ENCODE results near the gene CCSER1. TPM values are rescaled to one million over a fixed set of nuclear protein-coding genes. Genes with fewer than 3 reads are reported as not detected.

CCSER1 gene
- total and polyA plus RNA-seq, 2 of the 8 experiments (the other 6 are each of a cell fraction or from before 2014, with no cell fraction given) = 0.26 to 0.84 TPM

GRCh38 chr4:90946945-90947344 is 819.8 kb downstream of the CCSER1 start:
- H3K14ac ChIP-seq (ENCODE audit: insufficient read length) = no peak overlapping the region
- no peak overlapping the region for H3K4me2 ChIP-seq (ENCODE audit: insufficient read depth in 1 of 2, low read depth in 2 of 2, low read length in 2 of 2)
- DNase-seq (ENCODE audit: low read depth in 1 of 2, low spot score in 2 of 2) = no peak
- POLR2A ChIA-PET (ENCODE audit: partially characterized antibody) = no interaction called here
- H2BK5ac ChIP-seq (ENCODE audit: low read depth, low read length) = no peak overlapping the region
- no peak overlapping the region for H3K23ac ChIP-seq (ENCODE audit: insufficient read length)
- no peak overlapping the region for H2BK15ac ChIP-seq (ENCODE audit: low read length)
- H2AK5ac ChIP-seq (ENCODE audit: low read depth, low read length) = no peak overlapping the region
- no peak overlapping the region for H4K8ac ChIP-seq (ENCODE audit: extremely low read depth, insufficient read depth, low read length)
- H3K4ac ChIP-seq (replicated peaks; ENCODE audit: insufficient read length, low read depth, low read length) = no peak overlapping the region
- no peaks in the 10 kb centered on the region for H3K23me2 ChIP-seq (ENCODE audit: low read depth, low read length)
- H2BK12ac ChIP-seq (ENCODE audit: low read depth, low read length) = no peak overlapping the region
- H3K27me3 ChIP-seq (replicated peaks in 1 of 4; ENCODE audit: control insufficient read depth in 3 of 4, extremely low read depth in 1 of 4, insufficient read depth in 3 of 4, low read length in 3 of 4) = no peaks in the 10 kb centered on the region
- H3K9ac ChIP-seq (replicated peaks in 1 of 4; ENCODE audit: extremely low read depth in 1 of 4, low read depth in 3 of 4, low read length in 3 of 4) = no peak overlapping the region
- 90% methylated on average over 3 of the region's 3 CpGs; no CpG with 5 or more reads in 1 of the 2 experiments for whole genome bisulfite sequencing, 2 experiments (ENCODE audit: extremely low coverage in 1 of 2, insufficient coverage in 1 of 2, insufficient read length in 1 of 2, insufficient replicate concordance in 2 of 2, low coverage in 1 of 2, low lambda C conversion rate in 2 of 2, missing lambda C conversion rate in 1 of 2)
- H3K79me2 ChIP-seq (ENCODE audit: control insufficient read depth in 1 of 2, insufficient read depth in 2 of 2, low read length in 2 of 2) = no peaks in the 10 kb centered on the region
- no peaks in the 10 kb centered on the region for H3K79me1 ChIP-seq (ENCODE audit: low read depth, low read length)
- no peak overlapping the region for H2BK120ac ChIP-seq (replicated peaks; ENCODE audit: low read depth, low read length)
- no peaks in the 10 kb centered on the region for H3K36me3 ChIP-seq (ENCODE audit: control insufficient read depth in 2 of 4, insufficient read depth in 4 of 4, low read length in 3 of 4)
- no peak overlapping the region for H3K4me3 ChIP-seq (ENCODE audit: extremely low read depth in 1 of 4, insufficient read depth in 2 of 4, low read depth in 3 of 4, low read length in 4 of 4)
- H4K5ac ChIP-seq (ENCODE audit: insufficient read length, low read depth, low read length) = no peak overlapping the region
- no peaks in the 10 kb centered on the region for H3K9me3 ChIP-seq (ENCODE audit: insufficient read depth in 2 of 2, low read depth in 1 of 2, low read length in 1 of 2)
- no peak overlapping the region for H3K56ac ChIP-seq (replicated peaks; ENCODE audit: insufficient read length, low read depth, low read length)
- no peak overlapping the region for H2BK20ac ChIP-seq (ENCODE audit: low read length)
- H2AFZ ChIP-seq (ENCODE audit: low read length) = no peak overlapping the region
- no peak overlapping the region for H3K18ac ChIP-seq (ENCODE audit: extremely low read depth, low read length)
- TF ChIP-seq NRF1 (IDR thresholded peaks at IDR 0.05; ENCODE audit: low read depth, low read length) (no peak), BCL11A (IDR thresholded peaks at IDR 0.05; ENCODE audit: low read depth in 2 of 2, low read length in 2 of 2) (no peak), KDM1A (IDR thresholded peaks at IDR 0.05; ENCODE audit: borderline replicate concordance, low read length) (no peak), TAF1 (IDR thresholded peaks at IDR 0.05; ENCODE audit: low read depth, low read length) (no peak), PHF8 (conservative IDR thresholded peaks at IDR 0.05; ENCODE audit: low read depth, low read length) (no peak), TBP (IDR thresholded peaks at IDR 0.05; ENCODE audit: low read depth, low read length) (no peak), JUN (IDR thresholded peaks at IDR 0.05; ENCODE audit: low read depth, low read length) (no peak)
- no peak for FAIRE-seq
- no peaks in the 10 kb centered on the region for H4K20me1 ChIP-seq (replicated peaks in 1 of 2; ENCODE audit: control insufficient read depth in 1 of 2, insufficient read depth in 2 of 2, low read length in 2 of 2)
- no peak overlapping the region for H3K27ac ChIP-seq (ENCODE audit: low read depth, low read length)
- CTCF ChIA-PET (ENCODE audit: partially characterized antibody) = no interaction called here
- no peaks in the 10 kb centered on the region for H3K4me1 ChIP-seq (replicated peaks in 1 of 4; ENCODE audit: control insufficient read depth in 3 of 4, insufficient read depth in 4 of 4, low read length in 3 of 4)
- H4K91ac ChIP-seq (replicated peaks; ENCODE audit: insufficient read length, low read length) = no peak overlapping the region
